Measurements from ENCODE around the gene LPAR6. TPM values are rescaled to one million over a fixed set of nuclear protein-coding genes. Genes with fewer than 3 reads are reported as not detected.

The LPAR6 gene
- polyA plus RNA-seq, 3 donors: 17.2 to 72.6 (median 62.1) TPM

DNA sequence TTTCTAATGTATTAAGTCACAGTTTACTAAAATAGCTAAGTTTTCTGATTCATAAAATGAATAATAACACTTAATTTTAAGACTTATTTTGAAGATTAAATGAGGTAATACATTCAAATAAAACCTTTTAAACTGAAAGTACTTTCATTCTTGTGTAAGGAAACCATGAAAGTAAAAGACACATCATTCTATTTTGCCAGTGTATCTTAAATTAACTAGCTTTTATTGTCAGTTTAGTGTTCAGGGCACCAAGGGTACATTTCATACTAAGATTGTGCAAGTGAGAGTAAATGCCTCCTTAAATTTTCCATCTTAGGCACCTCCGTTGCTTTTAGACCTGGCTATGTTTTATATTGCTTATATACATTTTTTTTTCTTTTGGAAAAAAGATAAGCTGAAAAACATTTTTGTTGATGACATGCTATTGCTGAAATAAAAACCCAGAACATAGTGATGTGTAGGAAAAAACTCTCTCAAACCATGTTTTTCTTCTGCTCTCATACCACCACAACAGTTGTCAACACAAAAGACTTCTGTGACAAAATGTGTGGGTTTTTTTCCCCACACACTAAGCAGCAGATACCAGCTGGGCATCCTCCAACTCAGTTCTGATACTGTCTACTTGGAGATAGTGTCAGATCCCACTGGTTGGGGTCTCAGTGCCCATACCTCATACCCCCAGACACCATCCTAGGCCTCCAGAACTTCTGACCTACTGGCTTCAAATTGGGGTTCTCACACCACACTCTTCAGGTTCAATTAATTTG lies 30.7 kb upstream of the LPAR6 start:
- peaks cover 15 to 18% of the 10 kb centered on the region in 2 donors for H3K36me3 Mint-ChIP-seq
- H3K27me3 ChIP-seq (ENCODE audit: control insufficient read depth in 2 of 2, insufficient read depth in 2 of 2, low read length in 2 of 2): no peaks in the 10 kb centered on the region
- H3K4me3 ChIP-seq (replicated peaks in 1 of 3; ENCODE audit: low read depth in 2 of 3, low read length in 3 of 3): no peak overlapping the region
- no peak for DNase-seq
- no CpG with 5 or more reads among the region's 1 CpG for WGBS (ENCODE audit: insufficient coverage)
- TF ChIP-seq, protein P1, sequence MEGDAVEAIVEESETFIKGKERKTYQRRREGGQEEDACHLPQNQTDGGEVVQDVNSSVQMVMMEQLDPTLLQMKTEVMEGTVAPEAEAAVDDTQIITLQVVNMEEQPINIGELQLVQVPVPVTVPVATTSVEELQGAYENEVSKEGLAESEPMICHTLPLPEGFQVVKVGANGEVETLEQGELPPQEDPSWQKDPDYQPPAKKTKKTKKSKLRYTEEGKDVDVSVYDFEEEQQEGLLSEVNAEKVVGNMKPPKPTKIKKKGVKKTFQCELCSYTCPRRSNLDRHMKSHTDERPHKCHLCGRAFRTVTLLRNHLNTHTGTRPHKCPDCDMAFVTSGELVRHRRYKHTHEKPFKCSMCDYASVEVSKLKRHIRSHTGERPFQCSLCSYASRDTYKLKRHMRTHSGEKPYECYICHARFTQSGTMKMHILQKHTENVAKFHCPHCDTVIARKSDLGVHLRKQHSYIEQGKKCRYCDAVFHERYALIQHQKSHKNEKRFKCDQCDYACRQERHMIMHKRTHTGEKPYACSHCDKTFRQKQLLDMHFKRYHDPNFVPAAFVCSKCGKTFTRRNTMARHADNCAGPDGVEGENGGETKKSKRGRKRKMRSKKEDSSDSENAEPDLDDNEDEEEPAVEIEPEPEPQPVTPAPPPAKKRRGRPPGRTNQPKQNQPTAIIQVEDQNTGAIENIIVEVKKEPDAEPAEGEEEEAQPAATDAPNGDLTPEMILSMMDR (IDR thresholded peaks at IDR 0.05): no peak
- no peak overlapping the region for H2AFZ ChIP-seq (ENCODE audit: insufficient read depth, low read depth, low read length, poor library complexity, severe bottlenecking)
- peaks cover 13% of the 10 kb centered on the region for H3K79me2 ChIP-seq (ENCODE audit: insufficient read depth, low read length)
- peak overlapping the region in 1 of 2 donors; percentile 22 for H3K27ac ChIP-seq (ENCODE audit: low read depth in 1 of 2, low read length in 2 of 2)
- H3K36me3 ChIP-seq (replicated peaks in 1 of 2; ENCODE audit: control insufficient read depth in 1 of 2, insufficient read depth in 2 of 2, low read length in 2 of 2): peaks cover 4 to 12% of the 10 kb centered on the region in 2 donors
- peak overlapping the region in 5 of 7 donors; percentile 0 to 51 (median 22) for H3K27ac Mint-ChIP-seq
- no peaks in the 10 kb centered on the region for H3K27me3 Mint-ChIP-seq (ENCODE audit: low read depth in 3 of 3)
- H3K9me3 ChIP-seq (replicated peaks in 1 of 2; ENCODE audit: control insufficient read depth in 1 of 2, insufficient read depth in 1 of 2, low read length in 2 of 2): no peaks in the 10 kb centered on the region
- no peak overlapping the region for H3K4me2 ChIP-seq (replicated peaks; ENCODE audit: extremely low read depth, low read length, poor library complexity, severe bottlenecking)
- peaks cover 16% of the 10 kb centered on the region for H3K4me1 Mint-ChIP-seq
- no peak overlapping the region for H3K4me3 Mint-ChIP-seq
- H4K20me1 ChIP-seq (ENCODE audit: insufficient read depth, low read length): no peaks in the 10 kb centered on the region
- H3K9ac ChIP-seq (ENCODE audit: insufficient read depth, low read length, poor library complexity, severe bottlenecking): no peak overlapping the region
- H3K9me3 Mint-ChIP-seq: no peaks in the 10 kb centered on the region
- H3K4me1 ChIP-seq (ENCODE audit: control insufficient read depth in 1 of 2, insufficient read depth in 2 of 2, low read length in 2 of 2): peaks cover 18 to 29% of the 10 kb centered on the region in 2 donors
- intact Hi-C loops (cut with micrococcal nuclease): loop anchor here in 1 of 2 donors (10.0 kb wide), 1 partner anchor 61 kb away; no protein-coding TSS in a partner anchor

DNA sequence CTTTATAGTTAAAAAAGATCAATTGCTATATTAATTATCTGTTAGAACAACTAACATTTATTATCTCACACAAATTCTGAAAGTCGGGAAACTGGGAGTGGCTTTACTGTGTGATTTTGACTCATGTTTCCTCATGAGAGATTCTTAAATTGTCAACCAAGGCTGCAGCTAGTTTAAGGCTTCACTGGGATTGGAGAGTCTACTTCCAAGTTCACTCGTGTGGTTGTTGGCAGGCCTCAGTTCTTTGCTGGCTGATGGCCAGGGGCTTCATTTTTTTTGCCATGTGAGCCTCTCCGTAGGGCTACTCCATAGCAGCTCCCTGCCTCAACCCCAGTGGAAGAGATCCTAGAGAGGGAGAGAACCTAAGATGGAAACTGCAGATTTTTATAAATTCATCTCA lies 24.5 kb upstream of the LPAR6 start:
- Histone ChIP-seq H3K4me2 (replicated peaks; ENCODE audit: extremely low read depth, low read length, poor library complexity, severe bottlenecking) (no peak overlapping the region), H4K20me1 (ENCODE audit: insufficient read depth, low read length) (no peaks in the 10 kb centered on the region), H3K27ac (ENCODE audit: low read depth in 1 of 2, low read length in 2 of 2) (peak overlapping the region in 1 of 2 donors; percentile 74), H3K9me3 (replicated peaks in 1 of 2; ENCODE audit: control insufficient read depth in 1 of 2, insufficient read depth in 1 of 2, low read length in 2 of 2) (no peaks in the 10 kb centered on the region), H2AFZ (ENCODE audit: insufficient read depth, low read depth, low read length, poor library complexity, severe bottlenecking) (no peak overlapping the region), H3K36me3 (replicated peaks in 1 of 2; ENCODE audit: control insufficient read depth in 1 of 2, insufficient read depth in 2 of 2, low read length in 2 of 2) (peaks cover 0 to 4% of the 10 kb centered on the region in 2 donors), H3K79me2 (ENCODE audit: insufficient read depth, low read length) (peaks cover 9% of the 10 kb centered on the region), H3K4me3 (replicated peaks in 1 of 3; ENCODE audit: low read depth in 2 of 3, low read length in 3 of 3) (no peak overlapping the region), H3K4me1 (ENCODE audit: control insufficient read depth in 1 of 2, insufficient read depth in 2 of 2, low read length in 2 of 2) (peaks cover 11 to 28% of the 10 kb centered on the region in 2 donors), H3K27me3 (ENCODE audit: control insufficient read depth in 2 of 2, insufficient read depth in 2 of 2, low read length in 2 of 2) (no peaks in the 10 kb centered on the region), H3K9ac (ENCODE audit: insufficient read depth, low read length, poor library complexity, severe bottlenecking) (no peak overlapping the region)
- H3K27me3 Mint-ChIP-seq (ENCODE audit: low read depth in 3 of 3): no peaks in the 10 kb centered on the region
- H3K9me3 Mint-ChIP-seq: no peaks in the 10 kb centered on the region
- DNase-seq: no peak
- no peak overlapping the region for H3K4me3 Mint-ChIP-seq
- peaks cover 13 to 14% of the 10 kb centered on the region in 2 donors for H3K36me3 Mint-ChIP-seq
- intact Hi-C loops (cut with micrococcal nuclease): no loop called here
- TF ChIP-seq, protein P1 (IDR thresholded peaks at IDR 0.05): no peak
- H3K27ac Mint-ChIP-seq: peak overlapping the region in 2 of 7 donors; percentile 37 to 63
- 76% methylated on average over 2 of the region's 3 CpGs for WGBS (ENCODE audit: insufficient coverage)
- H3K4me1 Mint-ChIP-seq: peaks cover 26% of the 10 kb centered on the region

All from CD14-positive monocyte (primary cell).